Loucy (cell line): ENCODE data around the gene TRIM56.
A peak's percentile ranks its signal among the peaks of the same experiment; 100 is the strongest.

Source experiments
- H2AFZ ChIP-seq: fragments of 200-600 bp; sonication (generic); 2 replicates; pipeline ENCODE4 v1.6.0; 2016; ENCODE audit warnings: antibody characterized with exemption, mild to moderate bottlenecking, low read length, moderate library complexity
- H3F3A ChIP-seq: fragments of 200-600 bp; 2 replicates; pipeline ENCODE4 v1.6.0; 2016; ENCODE audit warnings: antibody characterized with exemption, low read depth, mild to moderate bottlenecking
- H3K27me3 ChIP-seq: fragments of 200-600 bp; sonication (generic); 2 replicates; pipeline ENCODE4 v1.6.1; 2014; ENCODE audit warnings: low read length, mild to moderate bottlenecking; ENCODE audit not compliant: insufficient read depth, poor library complexity, severe bottlenecking
- H3K36me3 ChIP-seq: fragments of 200-600 bp; sonication (generic); 2 replicates; pipeline ENCODE4 v1.6.1; 2016; ENCODE audit warnings: low read length; ENCODE audit not compliant: insufficient read depth
- H3K4me1 ChIP-seq: fragments of 200-600 bp; sonication (generic); 2 replicates; pipeline ENCODE4 v1.5.1; 2014; ENCODE audit warnings: low read length, mild to moderate bottlenecking; ENCODE audit not compliant: insufficient read depth, poor library complexity, severe bottlenecking
- H3K4me2 ChIP-seq: fragments of 200-600 bp; sonication (generic); 2 replicates; pipeline ENCODE4 v1.6.0; 2014; ENCODE audit warnings: antibody characterized with exemption, low read length, low read depth, mild to moderate bottlenecking; ENCODE audit not compliant: poor library complexity, severe bottlenecking
- H3K4me3 ChIP-seq: fragments of 200-600 bp; sonication (generic); 2 replicates; pipeline ENCODE4 v1.5.1; 2014; ENCODE audit warnings: low read length, mild to moderate bottlenecking, mixed read lengths; ENCODE audit not compliant: poor library complexity, severe bottlenecking
- H3K79me2 ChIP-seq: fragments of 200-600 bp; sonication (generic); 2 replicates; pipeline ENCODE4 v1.6.1; 2014; ENCODE audit warnings: low read length; ENCODE audit not compliant: insufficient read depth
- H3K9ac ChIP-seq: fragments of 200-600 bp; sonication (generic); 2 replicates; pipeline ENCODE4 v1.6.0; 2014; ENCODE audit warnings: mild to moderate bottlenecking, low read depth, low read length, moderate library complexity; ENCODE audit not compliant: poor library complexity, severe bottlenecking
- H3K9me2 ChIP-seq: fragments of 200-600 bp; sonication (generic); replicated peaks from 2 replicates; pipeline ENCODE4 v1.6.1; 2016; ENCODE audit warnings: low read depth, low read length, mixed read lengths
- H3K9me3 ChIP-seq: fragments of 200-600 bp; sonication (generic); 2 replicates; pipeline ENCODE4 v1.6.1; 2014; ENCODE audit warnings: mild to moderate bottlenecking, antibody characterized with exemption, low read length, low read depth; ENCODE audit not compliant: insufficient read depth
- H4K20me1 ChIP-seq: fragments of 200-600 bp; sonication (generic); 2 replicates; pipeline ENCODE4 v1.6.0; 2014; ENCODE audit warnings: antibody characterized with exemption, low read length, mild to moderate bottlenecking; ENCODE audit not compliant: insufficient read depth, poor library complexity, severe bottlenecking
- CTCF ChIP-seq: fragments of 200-600 bp; sonication (generic); conservative IDR thresholded peaks from 2 replicates; pipeline ENCODE4 v1.5.1; 2014; ENCODE audit warnings: mild to moderate bottlenecking, antibody characterized with exemption, low read length
- EZH2phosphoT487 ChIP-seq: fragments of 200-600 bp; IDR thresholded peaks from 2 replicates; pipeline ENCODE4 v1.6.1; 2018; ENCODE audit warnings: antibody characterized with exemption, mild to moderate bottlenecking, moderate library complexity, borderline replicate concordance

The TRIM56 gene

GRCh38 chr7:101093906-101094305 lies 8.6 kb downstream of the TRIM56 start:
- H3K4me3 ChIP-seq = no peak overlapping the region

GRCh38 chr7:101094376-101094775 lies 9.1 kb downstream of the TRIM56 start:
- Histone ChIP-seq H3K27me3 (no peaks in the 10 kb centered on the region), H3K9me3 (no peaks in the 10 kb centered on the region), H3K4me2 (no peak overlapping the region), H3K36me3 (no peaks in the 10 kb centered on the region), H3K9ac (no peak overlapping the region), H3K4me3 (no peak overlapping the region), H3K79me2 (peaks cover 9% of the 10 kb centered on the region; the same call in 1 of the 2 replicates), H2AFZ (no peak overlapping the region), H3K4me1 (peaks cover 2% of the 10 kb centered on the region), H3F3A (no peaks in the 10 kb centered on the region), H3K9me2 (no peaks in the 10 kb centered on the region), H4K20me1 (peaks cover 1% of the 10 kb centered on the region)
- TF ChIP-seq CTCF = no peak
- no peak for TF ChIP-seq EZH2phosphoT487

More at GRCh38 chr7:101093906-101094305, 8.6 kb downstream of the TRIM56 start:
- peaks cover 4% of the 10 kb centered on the region for H3K4me1 ChIP-seq
- H3K36me3 ChIP-seq = 0 out of 2 replicates have a peak, but pooled peaks cover under 1% of the 10 kb centered on the region
- no peaks in the 10 kb centered on the region for H3F3A ChIP-seq
- no peak overlapping the region for H3K4me2 ChIP-seq
- H3K9ac ChIP-seq = no peak overlapping the region
- H3K9me3 ChIP-seq = no peaks in the 10 kb centered on the region
- no peak overlapping the region for H2AFZ ChIP-seq
- H3K27me3 ChIP-seq = no peaks in the 10 kb centered on the region
- no peak for TF ChIP-seq CTCF
- TF ChIP-seq EZH2phosphoT487 = no peak
- H3K9me2 ChIP-seq = no peaks in the 10 kb centered on the region
- peaks cover 3% of the 10 kb centered on the region for H4K20me1 ChIP-seq
- peaks cover 14% of the 10 kb centered on the region; the same call in 1 of the 2 replicates for H3K79me2 ChIP-seq

- no peaks in the 10 kb centered on the region for H3K27me3 ChIP-seq
- no peaks in the 10 kb centered on the region for H3K36me3 ChIP-seq
- TF ChIP-seq EZH2phosphoT487 = no peak
- peak; percentile 72 for TF ChIP-seq CTCF
- no peak overlapping the region for H3K4me3 ChIP-seq
- H3F3A ChIP-seq = no peaks in the 10 kb centered on the region
- H3K9me2 ChIP-seq = no peaks in the 10 kb centered on the region
- H3K9ac ChIP-seq = no peak overlapping the region
- peaks cover under 1% of the 10 kb centered on the region for H3K4me1 ChIP-seq
- H3K4me2 ChIP-seq = no peak overlapping the region
- no peak overlapping the region for H2AFZ ChIP-seq
- no peaks in the 10 kb centered on the region for H4K20me1 ChIP-seq
- no peaks in the 10 kb centered on the region for H3K9me3 ChIP-seq
- peaks cover 4% of the 10 kb centered on the region; the same call in 1 of the 2 replicates for H3K79me2 ChIP-seq
These were observed 9.6 kb downstream of the TRIM56 start for GRCh38 chr7:101094791-101095375.
